Measurements from ENCODE around the gene TNFSF11.

TNFSF11 gene

GRCh38 chr13:42653679-42654078 is 79.7 kb downstream of the TNFSF11 start:
- no peak for DNase-seq (ENCODE audit: low read depth)

- DNase-seq (ENCODE audit: low read depth): no peak
These were observed 80.3 kb downstream of the TNFSF11 start for GRCh38 chr13:42654212-42654611.

- DNase-seq (ENCODE audit: low read depth): no peak
These were observed 80.8 kb downstream of the TNFSF11 start for GRCh38 chr13:42654722-42655121.

DNA sequence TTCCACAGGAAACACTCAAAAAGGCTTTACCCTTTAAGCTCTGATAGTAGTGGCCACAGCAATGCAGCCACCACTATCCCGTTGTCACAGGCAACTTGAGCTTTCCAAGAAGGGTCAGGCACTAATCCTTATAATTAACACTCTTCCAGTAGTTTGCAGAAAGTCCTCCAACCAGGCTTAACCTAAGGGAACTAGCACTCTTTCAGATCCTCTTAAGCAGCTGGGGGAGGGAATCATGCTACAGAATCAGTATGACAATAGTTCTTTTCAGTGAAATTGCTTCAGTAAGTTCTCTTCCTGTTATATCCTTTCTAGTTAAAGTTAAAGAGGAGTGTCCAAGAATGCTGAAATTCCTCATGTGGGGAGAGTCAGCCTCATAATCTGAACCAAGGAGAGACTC is 82.2 kb downstream of the TNFSF11 start:
- DNase-seq (ENCODE audit: low read depth): no peak

- no peak for DNase-seq (ENCODE audit: low read depth)
These were observed 83.0 kb downstream of the TNFSF11 start for GRCh38 chr13:42656958-42657357.
